Adipose tissue (tissue), 3 donors: ENCODE data around the gene TLE3. TPM values are rescaled to one million over a fixed set of nuclear protein-coding genes. Genes with fewer than 3 reads are reported as not detected.

Experiments
- H3K27ac ChIP-seq: one replicate; pipeline ENCODE4 v1.5.1; 2013; ENCODE audit warnings: low read depth, low read length
- WGBS, 3 donors: extraction: QIAGEN DNeasy Blood & Tissue Kit; methylation state at CpG; one replicate each; pipeline ENCODE4 v1.1.7; 2013; 5-methylcytosine and 5-hydroxymethylcytosine counted together
- polyA plus RNA-seq, 3 donors: library from polyadenylated mRNA; stranded (reverse); fragments of 200-250 nt; gene quantifications; one replicate each; pipeline ENCODE4 v1.2.3, GENCODE V29; 2013
- donor health status: healthy with polysubstance abuse.
- donor health status: Bipolar disorder and iron deficiency.
- donor health status: healthy.

Gene TLE3
- polyA plus RNA-seq, 3 donors = 6.0 to 34.2 (median 31.4) TPM

DNA sequence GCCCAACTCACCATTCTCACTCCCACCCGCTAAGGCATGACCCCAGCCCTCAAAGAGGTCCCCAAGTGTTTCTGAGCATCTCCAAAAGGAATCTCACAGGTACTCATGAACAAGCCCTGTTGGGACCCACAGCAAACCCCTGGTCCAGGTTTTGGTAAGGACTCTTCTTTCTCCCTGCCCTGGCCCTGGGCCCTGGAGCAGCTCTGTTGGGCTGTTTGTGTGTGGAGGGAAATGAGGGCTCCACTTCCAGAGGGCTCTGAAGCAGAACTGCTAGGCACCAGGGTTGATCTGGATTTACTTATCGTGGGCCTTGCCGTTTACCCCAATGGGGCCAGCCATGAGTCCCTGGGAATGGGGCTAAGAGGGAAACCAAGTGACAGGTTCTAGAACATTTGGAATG, 92.9 kb downstream of the TLE3 start:
- no peak overlapping the region for H3K27ac ChIP-seq
- WGBS, 3 donors = 91 to 95% (median 95%) methylated on average over 3 of the region's 3 CpGs

DNA sequence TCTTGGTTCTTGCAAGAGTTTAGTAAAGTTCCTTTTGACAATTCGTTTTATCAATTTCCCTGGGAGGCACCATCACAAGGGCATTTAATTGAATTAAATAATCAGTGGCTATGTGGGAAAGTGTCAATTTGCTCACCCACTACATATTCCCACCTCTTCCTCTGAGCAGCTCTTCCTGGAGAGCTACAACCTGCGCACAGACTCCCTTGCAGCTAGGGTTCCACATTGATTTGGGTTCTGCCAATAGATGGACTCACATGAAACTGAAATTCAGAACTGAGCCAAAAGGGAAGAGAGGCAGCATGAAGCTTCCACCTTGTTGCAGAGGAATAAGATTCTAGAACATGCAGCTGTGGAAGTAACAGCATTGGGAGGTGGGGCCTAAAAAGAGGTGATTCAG, 94.8 kb downstream of the TLE3 start:
- 94 to 95% (median 95%) methylated on average over 2 of the region's 2 CpGs for WGBS, 3 donors
- no peak overlapping the region for H3K27ac ChIP-seq

DNA sequence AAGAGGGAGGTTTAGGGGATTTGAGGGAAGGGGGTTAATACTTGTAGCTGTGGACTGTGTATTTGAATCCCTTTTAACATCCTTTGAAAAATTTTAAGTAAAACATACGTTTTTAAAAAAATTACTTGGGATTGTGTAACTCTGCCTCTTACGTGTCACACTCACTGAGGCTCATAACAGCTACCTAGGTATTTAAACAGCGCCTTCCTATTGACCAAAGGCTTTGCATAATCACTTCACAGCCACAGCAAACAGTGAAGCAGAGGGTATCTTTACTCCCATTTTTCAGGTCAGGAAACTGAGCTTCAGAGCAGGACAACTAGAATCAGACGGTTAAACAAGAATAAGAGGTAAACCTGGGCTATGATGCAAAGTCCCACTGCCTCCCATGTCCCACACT, 95.9 kb downstream of the TLE3 start:
- H3K27ac ChIP-seq = no peak overlapping the region
- WGBS, 3 donors = 70 to 82% (median 78%) methylated on average over 4 of the region's 4 CpGs

DNA sequence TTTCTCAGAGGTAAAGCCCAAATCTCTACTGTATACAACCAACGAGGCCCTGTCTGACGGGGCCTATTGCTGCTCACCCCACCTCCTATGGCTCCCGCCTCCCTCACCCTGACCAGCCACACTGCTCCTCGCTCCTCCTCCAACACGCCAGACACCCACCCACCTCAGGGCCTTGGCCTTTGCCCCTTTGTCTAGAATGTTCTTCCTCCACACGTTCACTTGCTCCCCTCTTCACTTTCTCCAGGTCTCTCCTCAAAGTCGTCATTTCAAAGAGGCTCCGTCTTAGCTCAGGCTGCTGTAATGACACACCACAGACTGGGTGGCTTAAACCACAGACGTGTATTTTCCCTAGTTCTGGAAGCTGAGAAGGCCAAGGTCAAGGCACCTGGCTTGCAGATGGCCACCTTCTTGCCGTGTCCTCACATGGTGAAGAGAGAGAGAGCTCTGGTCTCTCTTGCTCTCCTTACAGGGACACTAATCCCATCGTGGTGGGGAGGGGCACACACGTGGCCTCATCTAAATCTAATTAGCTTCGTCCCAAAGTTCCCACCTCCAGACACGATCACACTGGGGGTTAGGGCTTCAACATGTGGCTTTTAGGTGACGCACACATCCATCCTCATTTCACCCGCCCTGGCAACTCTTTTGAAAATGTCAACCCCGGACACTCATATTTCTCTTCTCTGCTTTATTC, 98.2 kb downstream of the TLE3 start:
- 82 to 89% (median 85%) methylated on average over 17 of the region's 17 CpGs for WGBS, 3 donors

DNA sequence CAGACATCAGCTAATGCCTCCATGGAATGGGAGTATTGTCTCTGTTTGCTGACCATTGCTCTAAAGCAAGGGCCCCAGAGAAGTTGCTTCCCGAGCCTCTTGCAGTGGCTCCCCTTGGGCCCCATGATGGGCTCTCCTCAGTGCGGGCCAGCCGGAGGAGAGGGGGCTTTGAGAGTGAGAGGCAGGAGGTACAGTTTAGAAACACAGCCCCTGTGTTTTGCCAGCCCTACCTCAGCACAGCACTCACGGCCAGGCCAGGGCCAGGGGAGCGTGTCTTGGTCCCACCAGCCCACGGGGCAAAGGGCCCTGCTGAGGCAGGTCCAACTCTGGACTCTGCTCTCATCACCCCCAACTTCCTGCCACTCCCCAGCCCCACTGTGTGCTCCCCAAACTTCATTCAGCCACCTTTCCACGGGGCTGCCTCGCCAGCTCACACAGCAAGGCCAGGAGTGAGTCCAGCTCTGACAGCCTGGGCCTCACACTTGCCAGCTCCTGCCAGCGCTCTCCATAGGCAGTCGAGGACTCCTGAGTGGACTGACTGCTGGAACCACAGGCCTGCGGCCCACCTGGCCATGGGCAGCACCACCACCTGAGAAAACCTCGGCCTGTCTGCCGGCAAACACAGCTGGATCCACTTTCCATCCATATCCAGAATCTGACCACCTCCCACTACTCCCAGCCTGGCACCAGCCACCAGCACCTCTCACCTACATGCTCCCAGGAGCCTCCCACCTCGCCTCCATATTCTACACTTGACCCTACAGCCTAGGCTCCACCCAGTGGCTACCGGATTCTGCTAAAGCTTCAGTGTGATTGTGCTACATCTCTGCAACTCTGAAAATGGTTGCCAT, 99.0 kb downstream of the TLE3 start:
- 89 to 93% (median 90%) methylated on average over 15 of the region's 15 CpGs for WGBS, 3 donors
- H3K27ac ChIP-seq = no peak overlapping the region

More for the DNA sequence above, 98.2 kb downstream of the TLE3 start:
- H3K27ac ChIP-seq = no peak overlapping the region

DNA sequence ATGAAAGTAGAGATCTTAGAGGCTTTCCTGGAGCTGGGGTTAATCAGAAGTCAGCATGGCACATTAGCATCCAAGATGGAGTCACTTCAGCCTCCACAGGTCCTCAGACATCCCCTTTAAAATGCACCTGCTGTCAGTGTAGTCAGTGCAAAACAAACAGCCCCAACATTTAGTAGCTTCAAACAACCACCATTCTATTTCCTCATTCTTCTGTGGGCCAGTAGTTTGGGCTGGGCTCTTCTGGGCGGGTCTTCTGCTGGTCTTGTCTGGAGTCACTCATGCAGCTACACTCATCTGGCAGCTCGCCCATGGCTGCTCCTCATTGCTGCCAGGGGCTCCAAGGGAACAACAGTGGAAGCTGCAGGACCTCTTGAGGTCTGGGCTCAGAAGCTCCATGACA, 99.9 kb downstream of the TLE3 start:
- H3K27ac ChIP-seq = no peak overlapping the region
- WGBS, 3 donors = 46 to 63% (median 54%) methylated on average over 2 of the region's 2 CpGs
